Activated CD8-positive, alpha-beta memory T cell treated with anti-CD3 and anti-CD28 coated beads for 4 hours (primary cell): ENCODE measurements around the gene TRIM49C.
"Not testable (repeated sequence)": the region's sequence is repeated elsewhere in the genome, so short reads cannot be mapped to it uniquely, and the experiment has no call there.

Experiments
- DNase-seq, 2 donors: peaks; one replicate each; pipeline ENCODE4 v3.0.0-alpha.2; 2020; ENCODE audit warnings: low read depth in 2 of 2

The TRIM49C gene

DNA sequence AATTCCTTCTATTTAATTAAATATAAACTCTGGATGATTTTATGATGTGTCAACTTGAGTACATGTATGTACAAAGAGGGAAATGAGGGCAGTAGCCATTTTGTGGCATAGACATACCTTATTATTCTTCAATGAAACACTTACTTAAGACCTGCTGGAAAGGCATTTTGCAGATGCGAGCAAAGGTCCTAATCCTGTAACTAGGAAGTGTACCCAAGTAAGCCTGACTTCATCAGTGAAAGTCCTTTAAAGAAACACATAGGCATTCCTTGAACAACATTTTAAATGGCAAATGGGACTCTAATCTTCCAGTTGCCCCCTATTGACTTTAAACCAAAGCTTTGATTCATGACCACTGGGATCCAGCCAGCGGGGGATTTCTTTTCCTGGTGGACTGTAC is at the start of gene TRIM49C:
Gene TRIM49C (plus strand): TSS at position 301 of the 400 bp plus-strand sequence. CDS start 4,106 bp downstream, outside the sequence.
- not testable (repeated sequence) for DNase-seq

GRCh38 chr11:90024184-90024583 is 6.7 kb upstream of the TRIM49C start:
- not testable (repeated sequence) for DNase-seq

DNA sequence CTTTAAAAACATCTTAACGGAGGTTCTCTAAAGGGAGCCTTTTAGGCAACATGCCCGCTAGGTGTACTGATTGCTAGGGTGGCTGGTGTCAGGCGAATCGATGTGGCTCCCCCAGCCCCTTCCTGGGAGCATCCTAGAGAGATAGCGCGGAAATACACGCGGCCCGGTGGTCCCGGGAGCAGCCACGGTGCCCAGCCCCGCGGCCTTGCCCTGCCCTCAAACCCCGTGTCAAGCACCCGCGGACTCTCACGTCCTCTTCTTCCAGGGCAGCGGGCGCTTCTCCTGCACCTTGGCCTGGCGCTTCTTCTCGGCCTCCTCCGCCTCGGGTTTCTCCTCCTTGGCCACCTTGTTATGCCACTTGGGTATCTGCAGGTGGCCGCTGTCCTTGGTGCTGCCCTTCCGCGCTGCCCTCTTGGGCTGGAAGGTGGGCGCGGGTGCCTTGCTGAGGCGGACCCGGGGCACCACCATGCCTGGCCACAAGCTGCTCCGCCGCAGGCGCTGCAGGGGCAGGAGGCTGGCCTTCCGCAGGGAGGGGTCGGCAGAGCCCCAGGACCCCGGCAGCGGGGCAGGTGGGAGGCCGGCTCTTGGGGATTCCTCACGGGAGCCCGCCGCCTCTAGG is 20.8 kb downstream of the TRIM49C start:
- DNase-seq = not testable (repeated sequence)

DNA sequence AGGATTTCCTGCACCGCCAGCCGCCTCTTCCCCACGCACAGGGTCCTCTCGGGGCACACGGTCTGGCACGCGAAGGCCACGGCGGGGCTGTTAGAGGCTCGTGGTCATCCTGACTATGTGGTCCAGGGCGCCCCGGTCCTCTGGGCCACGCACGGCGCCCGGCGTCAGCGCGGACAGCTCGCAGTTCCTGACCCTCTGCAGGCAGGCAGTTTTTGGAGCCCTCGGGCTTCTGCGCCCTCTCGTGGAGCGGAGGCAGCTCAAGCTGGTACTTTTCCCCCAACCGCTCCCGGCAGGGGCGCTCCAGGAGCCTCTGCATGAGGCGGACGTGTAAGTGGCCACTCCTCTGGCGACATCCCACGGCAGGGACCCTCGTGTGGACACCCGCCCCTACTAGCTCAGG is 21.4 kb downstream of the TRIM49C start:
- DNase-seq = not testable (repeated sequence)

GRCh38 chr11:90053545-90053944 is 22.6 kb downstream of the TRIM49C start:
- DNase-seq = not testable (repeated sequence)

- DNase-seq = not testable (repeated sequence)
These were observed 54.7 kb downstream of the TRIM49C start, which contains the start of gene UBTFL1 for GRCh38 chr11:90085650-90086049. UBTFL1 (plus strand) TSS chr11:90085950; CDS start chr11:90085950, 0 bp downstream.

GRCh38 chr11:90088731-90089130 is 57.8 kb downstream of the TRIM49C start:
- DNase-seq = not testable (repeated sequence)
